K562 (cell line): ENCODE data around the gene DPP10. TPM values are rescaled to one million over a fixed set of nuclear protein-coding genes. Genes with fewer than 3 reads are reported as not detected.

Experiments used
- ATAC-seq: fragments of 200-7000 bp; cut with Tn5 transposase; 3 replicates; pipeline ENCODE4 v1.9.1; 2020; ENCODE audit warnings: moderate library complexity
- BruUV-seq: library from RNA; stranded (reverse); fragments of 400-500 nt; replicated peaks from 2 replicates; lab custom pipeline; 2021; lab: Mats Ljungman, UMichigan
- CTCF ChIA-PET: fragments of 300-600 bp; formaldehyde crosslinking; extraction: SDS; loops from one replicate; lab custom pipeline; 2021; ENCODE audit warnings: low intra/inter-chr PET ratio; lab: Yijun Ruan, JAX
- POLR2A ChIA-PET: fragments of 300-600, 350-650 bp; sonication (Branson Sonifier 250); formaldehyde crosslinking; extraction: SDS; loops from one replicate; lab custom pipeline; 2021; ENCODE audit warnings: antibody characterized with exemption, inconsistent platforms; lab: Yijun Ruan, JAX
- DNase-seq, 4 experiments: peaks; one replicate each; pipeline versions ENCODE4 v3.0.0 to v3.0.0-alpha.2; 2011 to 2018; ENCODE audit warnings: low spot score in 3 of 4, mixed read lengths in 3 of 4; ENCODE audit errors: extremely low read depth in 1 of 4
- FAIRE-seq: peaks from 2 replicates; lab custom pipeline; 2011; peaks lifted over from hg19 to GRCh38; lab: Jason Lieb, UNC
- H2AFZ ChIP-seq: 2 replicates; pipeline ENCODE4 v1.6.0; 2011; ENCODE audit warnings: low read depth, low read length, control low read depth, inconsistent platforms
- H3K27ac ChIP-seq: fragments of 200-600 bp; 3 replicates; pipeline ENCODE4 v1.8.0; 2011; ENCODE audit warnings: low read depth, mild to moderate bottlenecking, control low read depth, inconsistent platforms, low read length, moderate library complexity, mixed read lengths; ENCODE audit errors: extremely low read depth
- H3K27me3 ChIP-seq, 2 experiments: fragments of 300-600 bp in 1 of 2; 2 replicates in 1 of 2; 3 replicates in 1 of 2; pipeline versions ENCODE4 v1.6.0 to v1.8.0; 2011; ENCODE audit warnings: inconsistent platforms in 2 of 2, low read length in 2 of 2, mild to moderate bottlenecking in 1 of 2, mixed read lengths in 1 of 2, moderate library complexity in 1 of 2; ENCODE audit not compliant: control insufficient read depth in 2 of 2, insufficient read depth in 2 of 2
- H3K36me3 ChIP-seq: fragments of 300-600 bp; 3 replicates; pipeline ENCODE4 v1.8.0; 2011; ENCODE audit warnings: mild to moderate bottlenecking, low read length, inconsistent platforms; ENCODE audit not compliant: control insufficient read depth, insufficient read depth
- H3K4me1 ChIP-seq, 2 experiments: fragments of 200-600 bp in 1 of 2; replicated peaks in 1 of 2; 2 replicates in 1 of 2; 3 replicates in 1 of 2; pipeline versions ENCODE4 v1.5.1 to v1.8.0; 2011; ENCODE audit warnings: inconsistent platforms in 2 of 2, low read length in 2 of 2, mild to moderate bottlenecking in 1 of 2, mixed read lengths in 1 of 2, moderate library complexity in 1 of 2; ENCODE audit not compliant: control insufficient read depth in 2 of 2, insufficient read depth in 2 of 2
- H3K4me2 ChIP-seq: 2 replicates; pipeline ENCODE4 v1.6.1; 2011; ENCODE audit warnings: low read length, control low read depth, inconsistent platforms, mixed read lengths; ENCODE audit not compliant: insufficient read depth
- H3K4me3 ChIP-seq: fragments of 200-600 bp; sonication (generic), shearing (Covaris generic); 2 replicates; pipeline ENCODE4 v1.5.1; 2016; ENCODE audit warnings: control low read depth, inconsistent platforms
- H3K79me2 ChIP-seq: fragments of 200-600 bp; 3 replicates; pipeline ENCODE4 v1.8.0; 2011; ENCODE audit warnings: low read length, inconsistent platforms; ENCODE audit not compliant: control insufficient read depth, insufficient read depth
- H3K9ac ChIP-seq, 2 experiments: 2 replicates each; pipeline versions ENCODE4 v1.6.0 to v1.6.1; 2011; ENCODE audit warnings: low read depth in 2 of 2, low read length in 2 of 2, control low read depth in 1 of 2, inconsistent platforms in 1 of 2, mild to moderate bottlenecking in 1 of 2, mixed read lengths in 1 of 2; ENCODE audit not compliant: insufficient read depth in 1 of 2
- H3K9me1 ChIP-seq: one replicate; pipeline ENCODE4 v1.6.0; 2011; ENCODE audit warnings: inconsistent platforms, mild to moderate bottlenecking, low read length, moderate library complexity; ENCODE audit not compliant: control insufficient read depth, insufficient read depth
- H3K9me3 ChIP-seq: replicated peaks from 2 replicates; pipeline ENCODE4 v1.5.1; 2011; ENCODE audit warnings: low read depth, low read length, inconsistent platforms; ENCODE audit not compliant: control insufficient read depth, insufficient read depth
- H4K20me1 ChIP-seq: replicated peaks from 2 replicates; pipeline ENCODE4 v1.6.1; 2011; ENCODE audit warnings: low read length, inconsistent platforms, mixed read lengths; ENCODE audit not compliant: control insufficient read depth, insufficient read depth
- CBFA2T3 ChIP-seq: fragments of 450-650 bp; IDR thresholded peaks from 2 replicates; pipeline ENCODE4 v1.6.1; 2017
- GMEB1 ChIP-seq: fragments of 250-450 bp; sonication (Bioruptor Pico); IDR thresholded peaks from 2 replicates; pipeline ENCODE4 v1.4.0; 2020; ENCODE audit warnings: mild to moderate bottlenecking
- GTF2E2 ChIP-seq: fragments of 200-800 bp; sonication (Bioruptor generic); IDR thresholded peaks from 2 replicates; pipeline ENCODE4 v1.6.1; 2016; ENCODE audit warnings: missing genetic modification characterization, missing compliant biosample characterization
- GTF2F1 ChIP-seq: IDR thresholded peaks from 2 replicates; pipeline ENCODE4 v1.6.1; 2011; ENCODE audit warnings: low read depth, low read length, improper control_type of control experiment
- HLTF ChIP-seq: fragments of 450-650 bp; IDR thresholded peaks from 2 replicates; pipeline ENCODE4 v1.6.1; 2016
- MED1 ChIP-seq: sonication (generic); formaldehyde crosslinking; IDR thresholded peaks from 2 replicates; pipeline ENCODE4 v1.8.1; 2023; ENCODE audit warnings: missing genetic modification reagents, borderline replicate concordance
- MTF1 ChIP-seq: fragments of 250-450 bp; sonication (Bioruptor Pico); IDR thresholded peaks from 2 replicates; pipeline ENCODE4 v1.9.0; 2021; ENCODE audit warnings: moderate library complexity, mild to moderate bottlenecking, inconsistent platforms, borderline replicate concordance
- PYGO2 ChIP-seq: fragments of 450-650 bp; IDR thresholded peaks from 2 replicates; pipeline ENCODE4 v1.6.1; 2016; ENCODE audit warnings: mild to moderate bottlenecking, missing genetic modification characterization, moderate library complexity, missing compliant biosample characterization
- SLC30A9 ChIP-seq: fragments of 250-450 bp; sonication (Bioruptor Pico); IDR thresholded peaks from 2 replicates; pipeline ENCODE4 v1.8.0; 2022; ENCODE audit warnings: mild to moderate bottlenecking, moderate library complexity
- SRSF9 ChIP-seq: fragments of 200-400 bp; formaldehyde crosslinking; IDR thresholded peaks from 2 replicates; pipeline ENCODE4 v1.6.1; 2017; ENCODE audit warnings: low read depth, low read length, borderline replicate concordance
- STAT5B ChIP-seq: fragments of 250-450 bp; sonication (Bioruptor Pico); IDR thresholded peaks from 2 replicates; pipeline ENCODE4 v1.8.0; 2021; ENCODE audit warnings: mild to moderate bottlenecking, inconsistent platforms
- YBX1 ChIP-seq: fragments of 450-650 bp; IDR thresholded peaks from 2 replicates; pipeline ENCODE4 v1.7.1; 2016; ENCODE audit warnings: mild to moderate bottlenecking
- ZNF444 ChIP-seq: fragments of 250-450 bp; sonication (Bioruptor Pico); IDR thresholded peaks from 2 replicates; pipeline ENCODE4 v1.4.0; 2020; ENCODE audit warnings: mild to moderate bottlenecking, moderate library complexity
- ZNF717 ChIP-seq: fragments of 250-450 bp; sonication (Bioruptor Pico); IDR thresholded peaks from 2 replicates; pipeline ENCODE4 v1.5.0; 2021
- WGBS: fragments of 100-300 bp; shearing (Covaris generic); methylation state at CpG from one replicate; pipeline ENCODE4 v1.1.6; 2016; ENCODE audit warnings: low coverage, mixed read lengths; ENCODE audit not compliant: insufficient coverage; ENCODE audit errors: missing lambda C conversion rate; 5-methylcytosine and 5-hydroxymethylcytosine counted together
- in situ Hi-C: fragments of 300-500 bp; cut with MboI; formaldehyde crosslinking; loops from 4 replicates; pipeline ENCODE4 v1.15.0; 2018; ENCODE audit warnings: inconsistent platforms, mixed read lengths
- intact Hi-C: fragments of 100-400 bp; cut with micrococcal nuclease; formaldehyde crosslinking; loops from 2 replicates; pipeline ENCODE4 v1.14.2; 2022
- polyA plus RNA-seq, 8 experiments: library from polyadenylated mRNA; depleted of rRNA in 4 of 8; stranded (reverse) in 5 of 8; unstranded in 3 of 8; fragments of >200 nt; fragmentation: Nextera tagmentation in 2 of 8; fragmentation: Illumina TruSeq in 1 of 8; extraction: Ambion mirVana in 2 of 8; extraction: Trizol in 1 of 8; gene quantifications; 2 replicates each; pipeline versions ENCODE4 v1.2.1 to v1.2.3, GENCODE V29; 2011 to 2014; ENCODE audit warnings: inconsistent platforms in 1 of 8, missing spikeins in 1 of 8
- total RNA-seq, 7 experiments: library from RNA; depleted of rRNA in 6 of 7; stranded (reverse); fragments of >200 nt in 6 of 7; fragmentation: Illumina TruSeq in 2 of 7; extraction: Trizol in 2 of 7; gene quantifications; 2 replicates each; pipeline versions ENCODE4 v1.2.1 to v1.2.3, GENCODE V29; 2011 to 2021; ENCODE audit warnings: low replicate concordance in 1 of 7
- TF ChIP-seq, protein P1 (sequence below), 2 experiments: fragments of 150-350 bp in 1 of 2; IDR thresholded peaks; 2 replicates each; pipeline ENCODE4 v1.6.1; 2012 to 2016; ENCODE audit warnings: low read depth in 2 of 2, low read length in 2 of 2, mild to moderate bottlenecking in 1 of 2, moderate library complexity in 1 of 2
- TF ChIP-seq, protein P2 (sequence below), 2 experiments: fragments of 450-650 bp in 1 of 2; sonication (generic) in 1 of 2; formaldehyde crosslinking; conservative IDR thresholded peaks; 2 replicates each; pipeline versions ENCODE4 v1.4.0 to v1.8.1; 2020 to 2022; ENCODE audit warnings: mild to moderate bottlenecking in 1 of 2, missing genetic modification reagents in 1 of 2

DPP10 gene
- total and polyA plus RNA-seq, 9 of the 15 experiments (the other 6 are each of a cell fraction or from before 2014, with no cell fraction given): not detected

GRCh38 chr2:114610677-114611076 lies 168.2 kb downstream of the DPP10 start:
- POLR2A ChIA-PET: no interaction called here

More at GRCh38 chr2:114610677-114611076, 168.2 kb downstream of the DPP10 start:
- Histone ChIP-seq H3K9ac (no peak overlapping the region), H2AFZ (no peak overlapping the region), H3K36me3 (no peaks in the 10 kb centered on the region), H3K79me2 (no peaks in the 10 kb centered on the region), H4K20me1 (no peaks in the 10 kb centered on the region), H3K27me3 (no peaks in the 10 kb centered on the region), H3K4me1 (no peaks in the 10 kb centered on the region), H3K9me3 (no peaks in the 10 kb centered on the region), H3K4me3 (no peak overlapping the region), H3K27ac (no peak overlapping the region), H3K9me1 (no peaks in the 10 kb centered on the region), H3K4me2 (no peak overlapping the region)
- in situ Hi-C loops (no loop called here), intact Hi-C loops (no loop called here)
- no TSS peak for BruUV-seq
- CTCF ChIA-PET: no interaction called here
- 0% methylated on average over 7 of the region's 7 CpGs for WGBS
- no peak for TF ChIP-seq MTF1
- no peak for TF ChIP-seq STAT5B
- TF ChIP-seq ZNF717 (CRISPR knock-in tag): no peak
- no peak for TF ChIP-seq GMEB1 (CRISPR knock-in tag)
- TF ChIP-seq SLC30A9: no peak
- TF ChIP-seq, protein P1, sequence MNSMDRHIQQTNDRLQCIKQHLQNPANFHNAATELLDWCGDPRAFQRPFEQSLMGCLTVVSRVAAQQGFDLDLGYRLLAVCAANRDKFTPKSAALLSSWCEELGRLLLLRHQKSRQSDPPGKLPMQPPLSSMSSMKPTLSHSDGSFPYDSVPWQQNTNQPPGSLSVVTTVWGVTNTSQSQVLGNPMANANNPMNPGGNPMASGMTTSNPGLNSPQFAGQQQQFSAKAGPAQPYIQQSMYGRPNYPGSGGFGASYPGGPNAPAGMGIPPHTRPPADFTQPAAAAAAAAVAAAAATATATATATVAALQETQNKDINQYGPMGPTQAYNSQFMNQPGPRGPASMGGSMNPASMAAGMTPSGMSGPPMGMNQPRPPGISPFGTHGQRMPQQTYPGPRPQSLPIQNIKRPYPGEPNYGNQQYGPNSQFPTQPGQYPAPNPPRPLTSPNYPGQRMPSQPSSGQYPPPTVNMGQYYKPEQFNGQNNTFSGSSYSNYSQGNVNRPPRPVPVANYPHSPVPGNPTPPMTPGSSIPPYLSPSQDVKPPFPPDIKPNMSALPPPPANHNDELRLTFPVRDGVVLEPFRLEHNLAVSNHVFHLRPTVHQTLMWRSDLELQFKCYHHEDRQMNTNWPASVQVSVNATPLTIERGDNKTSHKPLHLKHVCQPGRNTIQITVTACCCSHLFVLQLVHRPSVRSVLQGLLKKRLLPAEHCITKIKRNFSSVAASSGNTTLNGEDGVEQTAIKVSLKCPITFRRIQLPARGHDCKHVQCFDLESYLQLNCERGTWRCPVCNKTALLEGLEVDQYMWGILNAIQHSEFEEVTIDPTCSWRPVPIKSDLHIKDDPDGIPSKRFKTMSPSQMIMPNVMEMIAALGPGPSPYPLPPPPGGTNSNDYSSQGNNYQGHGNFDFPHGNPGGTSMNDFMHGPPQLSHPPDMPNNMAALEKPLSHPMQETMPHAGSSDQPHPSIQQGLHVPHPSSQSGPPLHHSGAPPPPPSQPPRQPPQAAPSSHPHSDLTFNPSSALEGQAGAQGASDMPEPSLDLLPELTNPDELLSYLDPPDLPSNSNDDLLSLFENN (IDR thresholded peaks at IDR 0.05; ENCODE audit: low read depth in 2 of 2, low read length in 2 of 2): no peak
- TF ChIP-seq, protein P2, sequence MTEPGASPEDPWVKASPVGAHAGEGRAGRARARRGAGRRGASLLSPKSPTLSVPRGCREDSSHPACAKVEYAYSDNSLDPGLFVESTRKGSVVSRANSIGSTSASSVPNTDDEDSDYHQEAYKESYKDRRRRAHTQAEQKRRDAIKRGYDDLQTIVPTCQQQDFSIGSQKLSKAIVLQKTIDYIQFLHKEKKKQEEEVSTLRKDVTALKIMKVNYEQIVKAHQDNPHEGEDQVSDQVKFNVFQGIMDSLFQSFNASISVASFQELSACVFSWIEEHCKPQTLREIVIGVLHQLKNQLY (CRISPR knock-in tag; conservative IDR thresholded peaks at IDR 0.05): no peak
- TF ChIP-seq GTF2E2 (tag): no peak
- TF ChIP-seq HLTF: no peak
- TF ChIP-seq YBX1: no peak
- no peak for TF ChIP-seq GTF2F1
- no peak for TF ChIP-seq PYGO2 (tag)
- TF ChIP-seq ZNF444: no peak
- no peak for TF ChIP-seq MED1 (CRISPR knock-in tag)
- TF ChIP-seq CBFA2T3: no peak
- no peak for TF ChIP-seq SRSF9
- DNase-seq: no peak
- FAIRE-seq: no peak
- no peak for ATAC-seq
